Inflammatory macrophage (primary cell): ENCODE results near the gene SOST.

Experiments
- DNase-seq, 2 donors: peaks; one replicate each; pipeline ENCODE4 v3.0.0-alpha.2; 2020 to 2022

Gene SOST

GRCh38 chr17:43741636-43742035 is 17.0 kb downstream of the SOST start:
- DNase-seq: peak; percentile 49 to 67

- no peak for DNase-seq
Observed at GRCh38 chr17:43740541-43740940, 18.1 kb downstream of the SOST start.

GRCh38 chr17:43737722-43738121 is 20.9 kb downstream of the SOST start:
- DNase-seq: no peak

DNA sequence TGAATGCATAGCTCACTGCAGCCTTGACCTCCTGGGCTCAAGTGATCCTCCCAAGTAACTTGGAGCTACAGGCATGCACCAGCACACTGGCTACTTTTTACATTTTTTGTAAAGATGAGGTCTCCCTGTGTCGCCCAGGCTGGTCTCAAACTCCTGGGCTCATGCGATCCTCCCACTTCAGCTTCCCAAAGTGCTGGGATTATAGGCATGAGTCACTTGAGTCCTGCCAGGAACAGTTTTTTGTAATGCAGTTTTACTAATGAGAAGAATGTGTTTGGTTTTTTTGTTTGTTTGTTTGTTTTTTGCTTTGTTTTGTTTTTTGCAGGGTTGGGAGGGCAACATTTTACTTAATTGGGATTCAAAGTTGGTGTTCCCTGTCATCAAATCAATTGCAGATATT is 22.2 kb downstream of the SOST start:
- DNase-seq: no peak

DNA sequence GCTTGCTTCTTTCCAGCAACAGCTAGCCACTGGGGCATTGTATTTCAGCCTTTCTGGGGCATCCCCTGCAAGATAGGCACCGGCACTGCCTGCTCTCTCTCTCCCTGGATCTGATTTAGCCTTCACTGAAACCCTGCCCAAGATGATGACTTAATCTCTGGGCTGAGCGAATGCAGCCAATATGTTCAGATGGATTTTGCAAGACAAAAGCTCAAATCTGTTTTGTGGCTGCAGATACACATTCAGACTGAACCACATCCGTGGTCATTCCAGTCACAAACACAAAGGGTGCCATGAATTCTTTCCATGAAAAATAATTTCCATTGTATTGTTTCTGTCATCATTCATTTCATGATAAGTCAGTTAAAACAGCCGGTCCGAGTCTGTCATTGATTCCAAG is 24.2 kb downstream of the SOST start:
- no peak for DNase-seq

- DNase-seq: peak in 1 of 2 donors; percentile 33
Observed at GRCh38 chr17:43733956-43734355, 24.6 kb downstream of the SOST start.

GRCh38 chr17:43732958-43733357 is 25.6 kb downstream of the SOST start:
- DNase-seq: no peak

DNA sequence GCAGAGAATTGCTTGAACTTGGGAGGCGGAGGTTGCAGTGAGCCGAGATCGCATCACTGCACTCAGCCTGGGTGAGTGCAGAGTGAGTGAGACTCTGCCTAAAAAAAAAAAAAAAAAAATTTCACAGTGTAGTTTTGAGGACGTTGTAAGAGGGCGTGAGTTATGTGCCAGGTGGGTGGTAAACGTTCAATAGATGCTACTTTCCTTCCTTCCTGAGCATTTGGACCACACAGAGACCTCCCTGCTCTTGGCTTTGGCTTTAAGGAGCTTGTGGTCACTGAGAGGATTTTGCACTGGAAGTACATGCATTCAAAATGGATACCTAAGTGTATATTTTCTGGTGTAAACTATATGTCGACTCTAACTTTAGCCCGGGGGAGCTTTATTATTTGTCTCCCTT is 30.5 kb downstream of the SOST start:
- no peak for DNase-seq

GRCh38 chr17:43723697-43724359 is 34.8 kb downstream of the SOST start:
- DNase-seq: no peak

GRCh38 chr17:43722870-43723665 is 35.5 kb downstream of the SOST start:
- no peak for DNase-seq

DNA sequence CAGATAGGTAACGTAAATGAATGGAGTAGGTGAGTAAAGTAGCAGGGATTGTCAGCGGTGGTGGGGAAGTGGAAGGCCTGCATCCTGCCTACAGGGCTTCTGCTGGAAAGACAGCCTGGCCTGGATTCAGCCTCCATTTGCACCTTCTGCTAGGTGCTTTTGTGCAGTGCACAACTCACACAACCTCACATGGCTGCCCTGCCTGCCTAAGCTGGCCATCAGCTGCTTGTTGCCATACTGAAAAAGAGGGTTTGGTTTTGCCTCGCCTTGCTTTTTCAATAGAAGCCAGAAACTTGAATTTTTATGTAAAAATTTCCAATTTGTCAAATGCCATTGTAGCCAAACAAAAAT is 36.3 kb downstream of the SOST start:
- no peak for DNase-seq

DNA sequence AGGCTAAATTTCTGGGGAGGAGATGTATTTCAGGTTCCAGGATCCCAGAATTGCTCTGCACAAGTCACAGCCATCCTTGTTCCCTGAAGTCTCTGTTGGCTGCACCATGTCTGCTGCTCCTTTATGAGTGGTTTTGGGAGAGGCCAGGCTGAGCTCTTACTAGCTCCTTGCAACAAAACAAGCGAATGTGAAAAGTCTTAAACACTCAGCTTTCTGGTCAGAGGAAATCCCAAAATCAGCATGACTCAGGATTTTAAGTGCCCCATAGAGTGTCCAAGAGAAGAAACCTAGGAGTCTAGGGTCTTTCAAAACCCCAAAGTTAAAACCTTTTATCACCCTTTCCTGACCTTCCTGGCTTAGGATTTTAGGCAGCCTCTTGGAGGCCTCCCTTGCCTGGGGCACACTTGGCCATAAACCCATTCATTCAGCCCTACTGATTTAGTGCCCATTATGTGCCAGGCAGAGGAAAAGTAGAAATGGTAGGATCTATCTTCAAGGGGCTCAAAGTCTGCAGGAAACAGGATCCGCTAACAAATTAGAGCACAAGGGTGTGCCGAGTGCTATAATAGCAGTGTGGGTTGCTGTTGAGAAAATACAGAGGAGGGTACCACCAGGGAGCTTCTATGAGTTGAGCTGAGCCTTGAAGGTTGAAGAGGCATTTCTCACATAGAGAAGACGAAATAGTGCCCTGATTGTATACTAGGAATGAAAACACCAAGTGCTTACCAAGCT is 36.9 kb downstream of the SOST start:
- DNase-seq: no peak

DNA sequence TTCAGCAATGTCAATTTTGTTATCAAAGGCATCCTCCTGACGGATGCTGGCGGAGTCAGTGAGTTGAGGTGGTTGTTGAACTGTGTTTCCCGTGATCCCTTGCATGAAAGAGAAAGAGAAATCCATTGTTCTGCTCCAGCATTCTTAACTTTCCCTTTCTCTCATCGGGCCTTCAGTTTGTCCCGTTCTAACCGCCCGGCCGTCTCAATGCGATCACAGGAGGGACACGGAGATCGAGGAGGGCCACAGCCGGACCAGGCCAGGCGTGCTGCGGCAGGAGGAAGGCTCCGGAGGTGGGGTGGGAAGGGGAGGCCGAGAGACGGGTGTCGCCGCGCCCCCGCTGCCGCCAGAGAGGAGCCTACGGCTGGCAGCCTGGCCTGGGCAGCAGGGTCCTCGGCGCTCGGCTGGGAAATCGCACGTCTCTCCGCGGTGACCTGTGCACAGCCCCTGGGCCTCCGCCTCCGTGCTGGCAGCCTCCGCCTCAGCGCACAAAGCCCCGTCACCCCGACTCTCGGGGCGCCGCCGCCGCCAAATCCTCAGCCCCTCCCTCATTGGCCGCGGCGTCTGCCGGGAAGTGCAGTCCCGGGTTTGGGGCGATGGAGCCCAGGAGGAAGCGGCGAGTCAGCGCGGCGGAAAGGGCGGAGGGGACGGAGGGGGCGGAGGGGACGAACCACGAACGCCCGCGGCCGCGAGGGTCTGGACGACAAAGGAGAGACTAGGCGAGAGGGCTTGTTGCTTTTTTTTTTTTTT is 38.1 kb downstream of the SOST start:
- DNase-seq: peak; percentile 64 to 73

GRCh38 chr17:43719578-43719977 is 39.0 kb downstream of the SOST start:
- DNase-seq: peak; percentile 36 to 50

GRCh38 chr17:43718544-43718943 is 40.0 kb downstream of the SOST start:
- DNase-seq: no peak

- DNase-seq: no peak
Observed at GRCh38 chr17:43717913-43718312, 40.7 kb downstream of the SOST start.

DNA sequence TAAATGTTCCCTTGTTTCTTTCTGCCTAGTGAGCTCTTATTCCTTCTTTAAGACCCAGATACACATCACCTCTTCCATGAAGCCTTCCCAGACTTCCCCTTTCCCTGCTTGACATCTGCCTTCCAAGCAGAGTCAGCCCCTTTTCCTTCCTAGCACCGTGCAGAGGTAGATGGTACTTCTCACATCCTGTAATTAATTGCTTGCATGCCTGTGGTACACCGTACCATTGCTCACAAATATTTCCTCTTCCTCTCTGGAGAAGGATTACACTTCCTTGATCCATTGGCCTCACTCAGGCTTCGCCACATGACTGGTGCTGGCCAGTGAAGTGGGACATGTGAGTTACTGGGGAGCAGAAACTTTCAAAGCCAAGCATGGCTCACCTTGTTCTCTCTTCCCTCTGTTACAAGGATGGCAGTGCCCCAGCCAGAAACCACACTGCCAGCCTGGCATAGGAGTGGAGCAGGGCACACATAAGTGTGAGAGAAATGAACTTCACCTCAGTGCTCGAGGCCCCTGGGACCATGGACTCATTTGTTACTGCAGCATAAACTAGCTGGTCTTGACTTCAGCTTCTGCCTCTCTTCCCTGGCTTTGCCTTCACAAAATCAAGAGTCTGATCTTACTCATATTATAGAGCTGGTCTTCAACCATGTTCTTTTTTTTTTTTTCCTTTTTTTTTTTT is 44.0 kb downstream of the SOST start:
- DNase-seq: peak; percentile 37 to 42

DNA sequence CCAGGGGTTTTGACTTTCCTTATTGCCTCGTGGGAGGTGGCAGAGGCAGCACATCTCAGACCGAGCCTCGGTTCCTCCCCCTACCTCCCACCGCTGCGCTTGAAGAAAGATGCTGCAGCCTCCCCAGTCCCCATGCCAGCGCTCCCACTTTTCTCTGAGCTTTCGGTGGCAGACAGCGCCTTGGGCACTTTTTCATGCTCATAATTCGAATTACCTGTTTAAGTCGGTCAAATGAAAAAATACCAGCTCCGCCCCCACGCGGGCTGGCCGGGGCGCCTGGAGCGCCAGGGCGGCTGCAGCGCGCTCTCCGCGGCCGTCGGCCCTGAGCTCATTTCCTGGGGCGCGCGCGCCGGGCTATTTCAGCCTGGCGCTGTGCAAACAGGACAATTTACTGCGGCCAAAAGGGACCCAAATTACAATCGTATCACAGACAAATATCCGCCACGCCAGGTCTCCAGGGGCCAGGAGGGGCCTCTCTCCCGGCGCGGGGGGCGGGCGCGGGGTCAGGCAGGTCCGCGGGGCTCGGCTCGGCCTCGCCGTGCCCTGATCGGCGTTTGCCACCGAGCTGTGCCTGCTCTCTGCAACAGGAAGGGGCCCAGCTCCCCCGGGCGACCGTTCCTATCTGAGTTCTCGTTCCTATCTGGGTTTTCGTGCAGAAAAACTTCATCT is 45.0 kb downstream of the SOST start:
- DNase-seq: peak in 1 of 2 donors; percentile 36

DNA sequence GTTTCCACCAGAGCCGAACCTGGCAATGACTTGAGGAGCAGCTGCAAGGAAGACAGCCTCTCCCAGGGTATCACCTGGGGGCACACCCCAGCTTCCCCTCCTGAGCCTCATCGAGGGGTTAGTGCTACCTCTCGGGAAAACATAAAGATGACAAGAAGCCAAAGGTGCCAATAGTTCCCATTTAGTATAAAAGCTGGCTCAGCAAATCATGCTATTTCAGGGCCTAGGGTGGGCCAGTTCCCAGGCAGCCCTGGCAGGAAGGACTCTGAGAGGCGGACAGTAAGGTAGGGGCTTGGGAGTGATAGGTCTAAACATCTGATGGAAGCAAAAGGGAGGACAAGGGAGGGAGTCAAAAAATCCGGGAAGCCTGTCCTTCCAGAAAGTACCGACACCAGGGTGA is 46.2 kb downstream of the SOST start:
- no peak for DNase-seq

- no peak for DNase-seq
Observed at GRCh38 chr17:43710101-43710500, 48.5 kb downstream of the SOST start.

DNA sequence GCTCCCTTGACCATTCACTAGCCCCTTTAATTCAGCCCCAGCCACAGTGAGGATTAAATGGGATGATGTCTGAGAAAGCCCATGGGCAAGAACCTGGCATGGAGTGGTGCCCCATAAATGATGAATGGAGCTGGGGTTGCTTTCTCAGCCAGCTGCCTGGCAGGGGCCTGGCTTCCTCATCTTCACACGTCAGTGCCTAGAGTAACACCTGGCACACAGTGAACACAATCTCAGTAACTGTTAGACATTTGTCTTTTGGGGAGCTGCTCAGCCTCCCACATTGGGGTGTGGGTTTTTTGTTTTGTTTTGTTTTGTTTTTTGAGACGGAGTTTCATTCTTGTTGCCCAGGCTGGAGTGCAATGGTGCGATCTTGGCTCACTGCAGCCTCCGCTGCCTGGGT is 49.4 kb downstream of the SOST start:
- DNase-seq: no peak

GRCh38 chr17:43707184-43707583 is 51.4 kb downstream of the SOST start:
- DNase-seq: no peak
